Chondrocyte (in vitro differentiated cells): ENCODE measurements around the gene CBY3. TPM values are rescaled to one million over a fixed set of nuclear protein-coding genes. Genes with fewer than 3 reads are reported as not detected.
A peak's percentile ranks its signal among the peaks of the same experiment; 100 is the strongest.

ENCODE experiments used
- DNase-seq: peaks from one replicate; pipeline ENCODE4 v3.0.0; 2021; ENCODE audit warnings: mixed read lengths, low spot score
- H3K27ac Mint-ChIP-seq: one replicate; pipeline ENCODE4 v1.8.0; 2021; ENCODE audit warnings: mild to moderate bottlenecking, moderate library complexity, mixed read lengths; ENCODE audit not compliant: unreplicated experiment
- H3K27me3 Mint-ChIP-seq: 2 replicates; pipeline ENCODE4 v1.8.0; 2021; ENCODE audit warnings: low read depth, mixed read lengths
- H3K36me3 Mint-ChIP-seq: 2 replicates; pipeline ENCODE4 v1.8.0; 2021; ENCODE audit warnings: low read depth, mixed read lengths
- H3K4me1 Mint-ChIP-seq: 2 replicates; pipeline ENCODE4 v1.8.0; 2021; ENCODE audit warnings: low read depth, mild to moderate bottlenecking, mixed read lengths
- H3K4me3 Mint-ChIP-seq: one replicate; pipeline ENCODE4 v1.8.0; 2021; ENCODE audit warnings: mild to moderate bottlenecking, moderate library complexity, mixed read lengths; ENCODE audit not compliant: unreplicated experiment
- H3K9me3 Mint-ChIP-seq: 2 replicates; pipeline ENCODE4 v1.8.0; 2021; ENCODE audit warnings: low read depth, mixed read lengths
- total RNA-seq: library from RNA; stranded (reverse); gene quantifications from 3 replicates; pipeline ENCODE4 v1.2.1, GENCODE V29; 2021
- TF ChIP-seq, protein P1 (sequence below): fragments of 200-600 bp; sonication (generic); IDR thresholded peaks from 2 replicates; pipeline ENCODE4 v1.5.0; 2021; ENCODE audit warnings: antibody characterized with exemption, mild to moderate bottlenecking, moderate library complexity

The CBY3 gene
- total RNA-seq, 1 donor from 2014 or later: not detected

DNA sequence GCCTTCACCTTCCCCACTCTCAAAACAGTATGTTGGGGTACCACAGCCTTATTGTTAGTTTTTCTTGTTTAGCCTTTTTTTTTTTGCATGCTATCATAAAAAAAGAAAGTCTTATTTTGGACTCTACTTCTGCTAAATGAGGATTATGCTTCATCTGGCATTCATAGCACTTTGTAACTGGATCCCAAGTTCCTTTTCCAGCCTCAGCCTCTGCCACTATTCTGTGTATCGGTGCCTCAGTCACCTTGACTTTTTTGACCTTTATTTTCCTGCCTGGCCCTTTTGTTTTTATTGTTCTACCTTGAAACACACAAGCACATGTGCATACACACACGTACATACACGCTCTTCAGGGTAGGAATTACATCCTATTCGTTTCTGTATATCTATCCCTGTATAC is 43.3 kb upstream of the CBY3 start:
- H3K36me3 Mint-ChIP-seq: peaks cover 45% of the 10 kb centered on the region
- H3K27me3 Mint-ChIP-seq: no peaks in the 10 kb centered on the region
- H3K27ac Mint-ChIP-seq: peak overlapping the region; percentile 76
- no peaks in the 10 kb centered on the region for H3K4me1 Mint-ChIP-seq
- TF ChIP-seq, protein P1, sequence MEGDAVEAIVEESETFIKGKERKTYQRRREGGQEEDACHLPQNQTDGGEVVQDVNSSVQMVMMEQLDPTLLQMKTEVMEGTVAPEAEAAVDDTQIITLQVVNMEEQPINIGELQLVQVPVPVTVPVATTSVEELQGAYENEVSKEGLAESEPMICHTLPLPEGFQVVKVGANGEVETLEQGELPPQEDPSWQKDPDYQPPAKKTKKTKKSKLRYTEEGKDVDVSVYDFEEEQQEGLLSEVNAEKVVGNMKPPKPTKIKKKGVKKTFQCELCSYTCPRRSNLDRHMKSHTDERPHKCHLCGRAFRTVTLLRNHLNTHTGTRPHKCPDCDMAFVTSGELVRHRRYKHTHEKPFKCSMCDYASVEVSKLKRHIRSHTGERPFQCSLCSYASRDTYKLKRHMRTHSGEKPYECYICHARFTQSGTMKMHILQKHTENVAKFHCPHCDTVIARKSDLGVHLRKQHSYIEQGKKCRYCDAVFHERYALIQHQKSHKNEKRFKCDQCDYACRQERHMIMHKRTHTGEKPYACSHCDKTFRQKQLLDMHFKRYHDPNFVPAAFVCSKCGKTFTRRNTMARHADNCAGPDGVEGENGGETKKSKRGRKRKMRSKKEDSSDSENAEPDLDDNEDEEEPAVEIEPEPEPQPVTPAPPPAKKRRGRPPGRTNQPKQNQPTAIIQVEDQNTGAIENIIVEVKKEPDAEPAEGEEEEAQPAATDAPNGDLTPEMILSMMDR: no peak
- no peak overlapping the region for H3K4me3 Mint-ChIP-seq
- no peaks in the 10 kb centered on the region for H3K9me3 Mint-ChIP-seq
- DNase-seq: no peak

DNA sequence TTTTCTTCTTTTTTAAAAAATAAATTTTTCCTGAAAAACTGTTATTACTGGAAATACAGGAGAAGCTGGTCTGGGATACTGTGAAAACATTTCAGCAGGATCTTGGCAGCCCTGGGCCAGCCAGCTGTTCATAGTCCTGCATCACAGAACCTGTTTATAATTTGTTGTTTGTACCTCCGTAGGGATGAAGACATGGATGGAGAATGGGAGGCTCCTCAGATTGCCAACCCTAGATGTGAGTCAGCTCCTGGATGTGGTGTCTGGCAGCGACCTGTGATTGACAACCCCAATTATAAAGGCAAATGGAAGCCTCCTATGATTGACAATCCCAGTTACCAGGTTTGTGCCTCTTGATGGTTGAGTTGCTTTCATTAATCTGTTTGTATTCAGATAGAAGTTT is 39.4 kb upstream of the CBY3 start:
- no peaks in the 10 kb centered on the region for H3K9me3 Mint-ChIP-seq
- H3K4me3 Mint-ChIP-seq: no peak overlapping the region
- H3K36me3 Mint-ChIP-seq: peaks cover 51% of the 10 kb centered on the region
- no peaks in the 10 kb centered on the region for H3K4me1 Mint-ChIP-seq
- TF ChIP-seq, protein P1: no peak
- no peak for DNase-seq
- H3K27me3 Mint-ChIP-seq: no peaks in the 10 kb centered on the region
- no peak overlapping the region for H3K27ac Mint-ChIP-seq

DNA sequence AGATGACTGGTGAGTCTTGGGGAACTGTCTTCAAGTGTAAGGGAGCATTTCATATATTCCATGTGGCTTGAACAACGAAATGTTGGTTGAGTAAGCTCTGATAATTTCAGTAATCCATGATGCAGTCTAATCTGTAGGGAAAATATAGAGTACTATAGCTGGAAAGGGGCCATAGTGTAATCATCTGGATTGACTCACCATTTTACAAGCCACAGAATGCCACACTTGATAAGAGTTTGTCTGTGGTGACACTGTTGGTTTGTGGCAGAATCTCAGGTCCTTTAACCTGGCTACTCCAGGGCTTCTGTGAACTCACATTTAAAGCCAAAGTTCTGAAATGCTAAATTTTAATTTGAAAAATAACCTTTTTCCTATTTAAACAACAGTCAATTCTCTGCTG is 35.5 kb upstream of the CBY3 start:
- no peaks in the 10 kb centered on the region for H3K4me1 Mint-ChIP-seq
- TF ChIP-seq, protein P1: no peak

DNA sequence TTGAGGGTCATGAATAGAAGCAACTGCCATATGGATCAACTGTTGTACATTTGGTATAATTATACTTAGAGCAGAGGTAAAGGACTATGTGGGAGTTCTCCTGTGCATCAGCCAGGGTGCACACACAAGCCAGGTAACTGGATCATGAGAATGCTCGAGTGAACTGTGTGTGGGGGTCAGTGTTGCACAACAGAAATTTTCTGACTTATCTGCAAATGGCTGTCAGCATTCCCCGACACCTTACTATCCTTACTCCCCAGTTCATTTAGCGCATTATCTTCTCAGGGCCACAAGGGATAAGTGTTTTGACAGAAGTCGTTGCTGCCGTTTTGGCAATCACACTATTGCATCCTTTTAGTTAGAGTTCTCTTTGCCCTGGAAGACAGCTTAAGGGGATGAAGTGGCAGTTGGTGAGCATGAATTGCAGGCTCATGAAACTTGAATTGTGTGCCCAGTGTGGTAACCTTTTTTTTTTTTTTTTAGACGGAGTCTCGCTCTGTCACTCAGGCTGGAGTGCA is 19.6 kb upstream of the CBY3 start:
- Mint-ChIP-seq H3K36me3 (peaks cover 10% of the 10 kb centered on the region), H3K27ac (peak overlapping the region; percentile 99), H3K4me1 (peaks cover 47% of the 10 kb centered on the region), H3K27me3 (no peaks in the 10 kb centered on the region), H3K9me3 (no peaks in the 10 kb centered on the region), H3K4me3 (peak overlapping the region; percentile 88)
- no peak for DNase-seq
- TF ChIP-seq, protein P1: no peak

More for the DNA sequence above, 35.5 kb upstream of the CBY3 start:
- no peaks in the 10 kb centered on the region for H3K9me3 Mint-ChIP-seq
- H3K27ac Mint-ChIP-seq: peak overlapping the region; percentile 33
- peaks cover 34% of the 10 kb centered on the region for H3K36me3 Mint-ChIP-seq
- no peak for DNase-seq
- H3K4me3 Mint-ChIP-seq: no peak overlapping the region
- H3K27me3 Mint-ChIP-seq: no peaks in the 10 kb centered on the region

DNA sequence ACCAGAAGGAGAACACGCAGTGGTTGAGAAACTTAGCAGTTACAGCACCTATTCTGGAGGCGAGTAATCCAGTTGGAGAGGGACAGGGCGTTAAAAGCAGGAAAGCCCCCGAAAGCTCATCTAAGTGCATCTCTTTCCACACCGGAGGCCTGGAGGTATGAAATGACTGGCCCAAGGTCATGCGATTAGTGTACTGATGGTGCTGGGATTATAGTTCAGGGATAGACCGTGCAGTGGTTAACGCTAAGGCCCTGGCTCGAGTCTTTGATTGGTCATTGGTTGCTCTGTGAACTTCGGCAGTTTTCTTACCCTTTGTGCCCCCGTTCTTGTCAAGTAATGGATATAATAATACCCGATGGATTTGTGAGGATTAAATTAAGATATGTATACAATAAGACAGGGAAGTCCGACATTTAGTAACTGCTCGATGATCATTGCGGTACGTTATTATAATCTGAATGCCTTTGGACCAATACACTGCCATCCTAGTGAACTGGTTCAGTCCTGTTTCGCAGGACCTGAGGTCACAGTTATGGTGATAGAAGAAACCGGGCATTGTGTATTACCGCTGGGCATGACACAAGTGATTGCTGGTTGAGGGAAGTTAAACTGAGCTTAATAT is 18.9 kb upstream of the CBY3 start:
- peaks cover 8% of the 10 kb centered on the region for H3K36me3 Mint-ChIP-seq
- TF ChIP-seq, protein P1: no peak
- DNase-seq: no peak
- no peaks in the 10 kb centered on the region for H3K9me3 Mint-ChIP-seq
- peaks cover 43% of the 10 kb centered on the region for H3K4me1 Mint-ChIP-seq
- no peaks in the 10 kb centered on the region for H3K27me3 Mint-ChIP-seq
- peak overlapping the region; percentile 99 for H3K27ac Mint-ChIP-seq
- peak overlapping the region; percentile 88 for H3K4me3 Mint-ChIP-seq
